ENCODE data around the gene PRMT2.

GRCh38 chr21:46646541-46647154 is 11.2 kb downstream of the PRMT2 start:
- no peak for TF ChIP-seq GATA2 (IDR thresholded peaks at IDR 0.05; ENCODE audit: low read depth, low read length)
- TF ChIP-seq GATA3 (IDR thresholded peaks at IDR 0.05; ENCODE audit: low read depth, low read length): no peak

Measured in SH-SY5Y (cell line).